ENCODE measurements around the gene RET. TPM values are rescaled to one million over a fixed set of nuclear protein-coding genes. Genes with fewer than 3 reads are reported as not detected.

The RET gene
- total and polyA plus RNA-seq, 2 of the 8 experiments (the other 6 are each of a cell fraction or from before 2014, with no cell fraction given), result 6.7 to 8.4 TPM

DNA sequence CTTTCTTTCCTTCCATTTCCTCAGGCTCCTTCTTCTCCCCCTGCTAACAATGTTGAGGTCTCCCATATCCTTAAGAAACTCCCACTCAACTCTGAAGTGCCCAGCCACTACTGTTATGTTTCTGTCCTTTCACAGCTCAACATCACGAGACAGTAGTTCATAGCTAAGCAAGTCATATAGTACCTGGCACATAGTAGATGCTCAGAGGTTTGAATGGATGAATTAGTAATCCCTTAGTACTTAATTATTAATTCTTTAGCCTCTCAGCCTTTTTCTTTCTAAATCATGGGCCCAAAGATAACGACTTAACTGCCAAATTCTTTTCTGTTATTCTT, 84.0 kb downstream of the RET start:
- H3K4me2 ChIP-seq (ENCODE audit: insufficient read depth in 1 of 2, low read depth in 2 of 2, low read length in 2 of 2), result no peak overlapping the region

More for the DNA sequence above, 84.0 kb downstream of the RET start:
- no peak overlapping the region for H2AFZ ChIP-seq (ENCODE audit: low read length)
- no peak overlapping the region for H3K18ac ChIP-seq (ENCODE audit: extremely low read depth, low read length)
- H3K9ac ChIP-seq (replicated peaks in 1 of 4; ENCODE audit: extremely low read depth in 1 of 4, low read depth in 3 of 4, low read length in 3 of 4), result no peak overlapping the region
- no peak overlapping the region for H3K27ac ChIP-seq (ENCODE audit: low read depth, low read length)
- no peak overlapping the region for H2BK5ac ChIP-seq (ENCODE audit: low read depth, low read length)
- no peak overlapping the region for H2BK12ac ChIP-seq (ENCODE audit: low read depth, low read length)
- CTCF ChIA-PET (ENCODE audit: partially characterized antibody), result interaction anchor here (4.0 kb wide), 1 partner anchor 10 kb away, joined by 21 read pairs; no protein-coding TSS in a partner anchor
- no peak overlapping the region for H3K23ac ChIP-seq (ENCODE audit: insufficient read length)
- DNase-seq (ENCODE audit: low read depth in 1 of 2, low spot score in 2 of 2) (no peak), FAIRE-seq (no peak)
- H3K4ac ChIP-seq (replicated peaks; ENCODE audit: insufficient read length, low read depth, low read length), result no peak overlapping the region
- H3K4me3 ChIP-seq (ENCODE audit: extremely low read depth in 1 of 4, insufficient read depth in 2 of 4, low read depth in 3 of 4, low read length in 4 of 4), result no peak overlapping the region
- H2BK15ac ChIP-seq (ENCODE audit: low read length), result no peak overlapping the region
- H3K56ac ChIP-seq (replicated peaks; ENCODE audit: insufficient read length, low read depth, low read length), result no peak overlapping the region
- no peaks in the 10 kb centered on the region for H3K27me3 ChIP-seq (replicated peaks in 1 of 4; ENCODE audit: control insufficient read depth in 3 of 4, extremely low read depth in 1 of 4, insufficient read depth in 3 of 4, low read length in 3 of 4)
- no peak overlapping the region for H2BK20ac ChIP-seq (ENCODE audit: low read length)
- no peak overlapping the region for H2AK5ac ChIP-seq (ENCODE audit: low read depth, low read length)
- no peak overlapping the region for H3K14ac ChIP-seq (ENCODE audit: insufficient read length)
- WGBS, 2 experiments (ENCODE audit: extremely low coverage in 1 of 2, insufficient coverage in 1 of 2, insufficient read length in 1 of 2, insufficient replicate concordance in 2 of 2, low coverage in 1 of 2, low lambda C conversion rate in 2 of 2, missing lambda C conversion rate in 1 of 2), result 79% methylated on average over 2 of the region's 2 CpGs; no CpG with 5 or more reads in 1 of the 2 experiments
- no peaks in the 10 kb centered on the region for H3K79me1 ChIP-seq (ENCODE audit: low read depth, low read length)
- no peaks in the 10 kb centered on the region for H3K23me2 ChIP-seq (ENCODE audit: low read depth, low read length)
- H4K20me1 ChIP-seq (replicated peaks in 1 of 2; ENCODE audit: control insufficient read depth in 1 of 2, insufficient read depth in 2 of 2, low read length in 2 of 2), result no peaks in the 10 kb centered on the region
- no peaks in the 10 kb centered on the region for H3K36me3 ChIP-seq (ENCODE audit: control insufficient read depth in 2 of 4, insufficient read depth in 4 of 4, low read length in 3 of 4)
- no peak overlapping the region for H4K91ac ChIP-seq (replicated peaks; ENCODE audit: insufficient read length, low read length)
- POLR2A ChIA-PET (ENCODE audit: partially characterized antibody), result no interaction called here
- no peak overlapping the region for H4K5ac ChIP-seq (ENCODE audit: insufficient read length, low read depth, low read length)
- no peak overlapping the region for H4K8ac ChIP-seq (ENCODE audit: extremely low read depth, insufficient read depth, low read length)
- H3K79me2 ChIP-seq (ENCODE audit: control insufficient read depth in 1 of 2, insufficient read depth in 2 of 2, low read length in 2 of 2), result no peaks in the 10 kb centered on the region
- no peak for TF ChIP-seq CBX5 (IDR thresholded peaks at IDR 0.05; ENCODE audit: low read depth, low read length)
- no peak for TF ChIP-seq POLR2AphosphoS5 (IDR thresholded peaks at IDR 0.05; ENCODE audit: low read depth, low read length)
- TF ChIP-seq SIN3A (conservative IDR thresholded peaks at IDR 0.05 in 1 of 2, IDR thresholded peaks at IDR 0.05 in 1 of 2; ENCODE audit: low read depth in 1 of 2, low read length in 2 of 2), result no peak
- TF ChIP-seq BRCA1 (IDR thresholded peaks at IDR 0.05; ENCODE audit: low read depth, low read length), result no peak
- no peak for TF ChIP-seq RBBP5 (IDR thresholded peaks at IDR 0.05; ENCODE audit: borderline replicate concordance, low read depth, low read length)
- no peak for TF ChIP-seq RNF2 (IDR thresholded peaks at IDR 0.05; ENCODE audit: borderline replicate concordance, low read depth, low read length, missing control alignments, poor library complexity, severe bottlenecking)
- no peak for TF ChIP-seq SUZ12 (IDR thresholded peaks at IDR 0.05; ENCODE audit: low read length)
- TF ChIP-seq BCL11A (IDR thresholded peaks at IDR 0.05; ENCODE audit: low read depth in 2 of 2, low read length in 2 of 2), result no peak
- no peak for TF ChIP-seq EZH2 (IDR thresholded peaks at IDR 0.05; ENCODE audit: low read depth, low read length, severe bottlenecking)
- H3K4me1 ChIP-seq (replicated peaks in 1 of 4; ENCODE audit: control insufficient read depth in 3 of 4, insufficient read depth in 4 of 4, low read length in 3 of 4), result no peaks in the 10 kb centered on the region
- H3K9me3 ChIP-seq (ENCODE audit: insufficient read depth in 2 of 2, low read depth in 1 of 2, low read length in 1 of 2), result no peaks in the 10 kb centered on the region
- H2BK120ac ChIP-seq (replicated peaks; ENCODE audit: low read depth, low read length), result no peak overlapping the region

Measured in H1 (cell line).